22Rv1 (cell line): ENCODE data around the gene CDC16.

Experiments
- CTCF ChIP-seq: fragments of 450-650 bp; IDR thresholded peaks from 2 replicates; pipeline ENCODE4 v1.5.1; 2017; ENCODE audit warnings: mild to moderate bottlenecking
- ZFX ChIP-seq: fragments of 450-650 bp; IDR thresholded peaks from 2 replicates; pipeline ENCODE4 v1.6.1; 2017; ENCODE audit warnings: antibody characterized with exemption, borderline replicate concordance

- TF ChIP-seq CTCF (no peak), ZFX (no peak)
Measured at GRCh38 chr13:114259974-114260373, 25.3 kb downstream of the CDC16 start.
